Psoas muscle (tissue), 8 donors: Measurements from ENCODE around the gene PTPRK. TPM values are rescaled to one million over a fixed set of nuclear protein-coding genes. Genes with fewer than 3 reads are reported as not detected.
A peak's percentile ranks its signal among the peaks of the same experiment; 100 is the strongest.

ENCODE experiments used
- ATAC-seq, 4 donors: fragments of 200-7000 bp; cut with Tn5 transposase; one replicate each; pipeline ENCODE4 v1.9.1; 2020; ENCODE audit warnings: moderate library complexity in 3 of 4, mild to moderate bottlenecking in 2 of 4
- DNase-seq, 2 donors: peaks; one replicate each; pipeline ENCODE4 v3.0.0-alpha.2; 2020
- H3K27ac ChIP-seq: fragments of 200-600 bp; one replicate; pipeline ENCODE4 v1.8.0; 2022
- H3K27me3 ChIP-seq, 3 donors: fragments of 200-600 bp in 1 of 3; one replicate each; pipeline versions ENCODE4 v1.6.1 to v1.8.0; 2013 to 2022; ENCODE audit warnings: low read length in 2 of 3, mild to moderate bottlenecking in 2 of 3, moderate library complexity in 1 of 3; ENCODE audit not compliant: insufficient read depth in 3 of 3
- H3K36me3 ChIP-seq, 2 donors: fragments of 200-600 bp in 1 of 2; one replicate each; pipeline versions ENCODE4 v1.6.1 to v1.8.0; 2013 to 2022; ENCODE audit warnings: low read depth in 1 of 2, mild to moderate bottlenecking in 1 of 2, moderate library complexity in 1 of 2; ENCODE audit not compliant: insufficient read depth in 1 of 2
- H3K4me1 ChIP-seq: fragments of 200-600 bp; one replicate; pipeline ENCODE4 v1.8.0; 2022
- H3K4me3 ChIP-seq: fragments of 200-600 bp; one replicate; pipeline ENCODE4 v1.8.0; 2022; ENCODE audit warnings: mild to moderate bottlenecking
- H3K9me3 ChIP-seq: fragments of 200-600 bp; one replicate; pipeline ENCODE4 v1.8.0; 2022
- WGBS, 3 donors: extraction: QIAGEN DNeasy Blood & Tissue Kit; methylation state at CpG; one replicate each; pipeline versions ENCODE4 v1.1.6 to v1.1.7; 2013; 5-methylcytosine and 5-hydroxymethylcytosine counted together
- intact Hi-C, 2 donors: fragments of 100-400 bp; cut with DNase I; formaldehyde crosslinking; loops; one replicate each; pipeline versions ENCODE4 v1.11.0 to v1.14.2; 2022
- polyA plus RNA-seq, 3 donors: library from polyadenylated mRNA; stranded (reverse); fragments of 200-250 nt; gene quantifications; one replicate each; pipeline ENCODE4 v1.2.3, GENCODE V29; 2013
- total RNA-seq, 4 donors: library from RNA; stranded (reverse); fragmentation: NEBNext Ultra II Directional in 2 of 4; extraction: Animal tissue kit (Norgen Biotek cat#: 25700) in 2 of 4; gene quantifications; one replicate each; pipeline versions ENCODE4 v1.2.1 to v1.2.4, GENCODE V29; 2021 to 2023
- TF ChIP-seq, protein P1 (sequence below): fragments of 200-600 bp; IDR thresholded peaks from one replicate; pipeline ENCODE4 v1.8.0; 2022; ENCODE audit warnings: antibody characterized with exemption
- donor health status: healthy with polysubstance abuse.
- donor health status: DM: no; HTN: no; CAD: no; lungs with moderate emphysema.
- donor health status: Bipolar disorder and iron deficiency.
- donor health status: healthy.
- donor health status: DM: yes; HTN: yes; CAD: no.
- donor health status: DM: no; HTN: no; CAD: no.
- donor health status: DM: no; HTN: no; CAD: no.
- donor health status: DM: yes; HTN: yes; CAD: no.

The PTPRK gene
- total and polyA plus RNA-seq, 7 donors: 3.2 to 10.6 (median 9.1) TPM

DNA sequence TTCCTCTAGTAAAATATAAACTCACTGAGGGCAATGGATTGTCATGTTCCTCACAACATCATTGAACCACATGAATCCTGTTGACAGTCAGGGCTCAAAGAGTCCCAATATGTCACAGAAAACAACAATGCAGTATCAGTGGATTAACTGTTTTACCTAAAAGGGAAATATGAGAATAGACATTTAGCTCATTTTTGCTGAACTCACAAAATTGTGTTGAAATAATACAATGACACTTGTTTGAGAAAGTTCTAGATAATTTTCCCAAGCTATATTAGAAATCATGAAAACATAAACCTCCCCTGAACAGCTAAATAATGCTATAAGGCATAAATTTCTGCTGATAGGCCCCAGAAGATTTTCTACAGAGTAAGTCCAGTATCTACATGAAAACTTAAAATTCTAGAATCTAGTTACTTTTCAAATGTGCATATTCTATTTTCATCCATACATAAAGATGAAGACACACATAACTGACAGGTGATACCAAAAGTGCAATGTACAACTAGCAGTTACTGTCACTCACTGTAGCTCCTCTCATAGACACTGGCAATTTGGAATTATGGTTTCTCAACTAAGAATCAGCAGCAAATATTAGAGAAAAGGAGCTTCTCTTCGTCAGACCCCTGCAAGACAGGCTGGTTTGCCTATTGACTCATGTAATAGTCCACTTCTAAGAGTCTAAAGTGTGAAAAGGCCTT is 269.9 kb downstream of the PTPRK start:
- Histone ChIP-seq H3K27ac (no peak overlapping the region), H3K4me3 (no peak overlapping the region), H3K27me3 (no peaks in the 10 kb centered on the region), H3K4me1 (peaks cover 3% of the 10 kb centered on the region), H3K36me3 (no peaks in the 10 kb centered on the region), H3K9me3 (no peaks in the 10 kb centered on the region)
- DNase-seq: no peak
- 94 to 95% (median 94%) methylated on average over 1 of the region's 1 CpG for WGBS, 3 donors
- intact Hi-C loops: loop anchor here in 1 of 2 donors (10.0 kb wide), 1 partner anchor 264 kb away; no protein-coding TSS in a partner anchor
- TF ChIP-seq, protein P1, sequence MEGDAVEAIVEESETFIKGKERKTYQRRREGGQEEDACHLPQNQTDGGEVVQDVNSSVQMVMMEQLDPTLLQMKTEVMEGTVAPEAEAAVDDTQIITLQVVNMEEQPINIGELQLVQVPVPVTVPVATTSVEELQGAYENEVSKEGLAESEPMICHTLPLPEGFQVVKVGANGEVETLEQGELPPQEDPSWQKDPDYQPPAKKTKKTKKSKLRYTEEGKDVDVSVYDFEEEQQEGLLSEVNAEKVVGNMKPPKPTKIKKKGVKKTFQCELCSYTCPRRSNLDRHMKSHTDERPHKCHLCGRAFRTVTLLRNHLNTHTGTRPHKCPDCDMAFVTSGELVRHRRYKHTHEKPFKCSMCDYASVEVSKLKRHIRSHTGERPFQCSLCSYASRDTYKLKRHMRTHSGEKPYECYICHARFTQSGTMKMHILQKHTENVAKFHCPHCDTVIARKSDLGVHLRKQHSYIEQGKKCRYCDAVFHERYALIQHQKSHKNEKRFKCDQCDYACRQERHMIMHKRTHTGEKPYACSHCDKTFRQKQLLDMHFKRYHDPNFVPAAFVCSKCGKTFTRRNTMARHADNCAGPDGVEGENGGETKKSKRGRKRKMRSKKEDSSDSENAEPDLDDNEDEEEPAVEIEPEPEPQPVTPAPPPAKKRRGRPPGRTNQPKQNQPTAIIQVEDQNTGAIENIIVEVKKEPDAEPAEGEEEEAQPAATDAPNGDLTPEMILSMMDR: no peak
- no peak for ATAC-seq

DNA sequence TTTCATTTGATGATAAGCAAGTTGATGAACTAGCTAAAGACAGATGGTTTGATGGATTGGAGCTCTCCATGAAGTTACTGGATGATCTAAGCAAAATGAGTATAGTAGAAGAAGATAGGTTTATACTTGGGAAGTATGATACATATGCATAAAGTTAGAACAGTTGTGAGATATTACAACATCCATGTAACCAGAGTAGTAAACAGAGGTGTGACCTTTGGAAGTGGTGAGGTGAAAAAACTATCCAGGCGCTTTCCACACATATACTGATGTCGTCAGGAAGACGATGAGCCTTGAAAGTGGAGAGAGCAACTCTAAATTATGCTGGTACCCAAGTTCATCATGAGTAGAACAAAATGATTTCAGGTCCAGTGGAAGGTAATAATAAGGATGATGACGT is 271.0 kb downstream of the PTPRK start:
- H3K4me3 ChIP-seq: no peak overlapping the region
- H3K36me3 ChIP-seq: no peaks in the 10 kb centered on the region
- H3K4me1 ChIP-seq: peaks cover 3% of the 10 kb centered on the region
- H3K27ac ChIP-seq: no peak overlapping the region
- TF ChIP-seq, protein P1: no peak
- no peaks in the 10 kb centered on the region for H3K9me3 ChIP-seq
- 57 to 73% (median 65%) methylated on average over 4 of the region's 4 CpGs for WGBS, 3 donors
- ATAC-seq (peak; percentile 54 to 98 (median 92)), DNase-seq (no peak)
- intact Hi-C loops: no loop called here
- H3K27me3 ChIP-seq: no peaks in the 10 kb centered on the region

DNA sequence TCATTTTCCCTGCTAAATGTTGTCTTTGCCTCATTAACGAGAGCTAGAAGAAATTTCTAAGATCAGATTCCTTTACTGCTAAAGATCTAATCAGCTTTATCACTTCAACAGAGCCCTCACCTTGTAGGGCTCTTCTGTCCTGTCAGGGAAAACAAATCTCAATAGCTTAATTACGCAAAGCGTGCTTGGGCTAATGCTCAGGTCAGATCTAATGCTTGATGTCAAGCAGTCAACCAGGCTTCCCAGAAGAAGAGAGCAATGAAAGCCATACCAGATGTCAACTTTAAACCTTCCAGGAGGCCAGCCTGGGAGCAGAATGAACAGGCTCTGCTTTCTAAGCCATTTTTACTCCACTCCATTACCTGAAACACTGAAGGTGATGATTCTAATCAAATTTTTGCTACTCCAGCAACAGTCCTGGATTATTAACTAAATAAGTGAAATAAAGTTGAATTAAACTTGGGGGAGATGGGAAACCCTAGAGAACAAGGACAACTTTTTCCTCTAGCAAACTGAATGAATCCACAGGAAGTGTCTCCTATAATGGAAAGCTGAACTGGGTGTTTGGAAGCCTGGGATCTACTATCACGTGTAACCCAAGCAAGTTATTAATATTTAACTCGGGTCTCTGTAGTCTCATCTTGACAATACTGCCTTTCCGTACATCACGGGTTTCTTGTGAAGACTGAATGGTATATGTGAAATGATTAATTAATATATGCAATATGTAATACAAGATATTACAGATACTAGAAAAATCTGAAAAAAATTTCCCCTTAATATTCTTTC is 273.7 kb downstream of the PTPRK start:
- no peak for DNase-seq
- ATAC-seq: no peak
- TF ChIP-seq, protein P1: no peak
- intact Hi-C loops: no loop called here
- H3K4me3 ChIP-seq: no peak overlapping the region
- H3K4me1 ChIP-seq: peaks cover 3% of the 10 kb centered on the region
- WGBS, 3 donors: 93 to 97% (median 93%) methylated on average over 7 of the region's 7 CpGs
- H3K27ac ChIP-seq: no peak overlapping the region
- H3K27me3 ChIP-seq: no peaks in the 10 kb centered on the region
- H3K36me3 ChIP-seq: no peaks in the 10 kb centered on the region
- H3K9me3 ChIP-seq: no peaks in the 10 kb centered on the region

DNA sequence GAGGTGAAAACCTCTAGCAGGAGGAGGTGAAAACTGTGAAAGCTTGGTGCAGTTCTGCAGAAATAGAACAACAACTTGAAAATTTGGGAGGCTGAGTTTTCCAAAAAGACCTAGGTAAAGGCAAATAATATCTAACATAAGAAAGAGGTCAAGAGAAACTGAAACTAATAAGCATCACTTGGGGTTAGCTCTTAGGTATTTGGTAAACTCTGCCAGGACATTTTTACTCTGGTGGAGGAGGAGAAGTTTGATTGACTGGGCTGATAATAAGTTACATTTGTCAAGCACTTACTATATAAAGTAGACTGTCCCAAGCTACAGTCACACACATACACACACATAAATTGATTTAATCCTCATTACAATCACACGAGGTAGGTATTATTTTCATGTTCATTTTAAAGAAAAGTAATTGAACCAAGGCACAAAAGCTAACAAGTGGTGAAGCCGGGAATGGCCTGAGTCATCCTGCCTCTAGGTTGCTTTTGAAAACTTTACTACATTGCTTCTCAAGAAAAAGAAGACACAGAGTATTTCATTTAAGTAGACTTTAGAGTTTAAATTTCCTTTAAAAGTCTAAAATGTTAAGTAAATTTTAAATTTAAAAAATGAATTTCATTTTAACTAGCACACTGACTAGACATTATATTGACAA is 275.5 kb downstream of the PTPRK start:
- Histone ChIP-seq H3K4me3 (no peak overlapping the region), H3K4me1 (peaks cover 3% of the 10 kb centered on the region), H3K9me3 (no peaks in the 10 kb centered on the region), H3K36me3 (no peaks in the 10 kb centered on the region), H3K27me3 (no peaks in the 10 kb centered on the region), H3K27ac (no peak overlapping the region)
- ATAC-seq (no peak), DNase-seq (no peak)
- 76 to 86% (median 78%) methylated on average over 2 of the region's 2 CpGs for WGBS, 3 donors
- TF ChIP-seq, protein P1: no peak
- intact Hi-C loops: no loop called here
